ENCODE measurements around the gene NAALADL1. TPM values are rescaled to one million over a fixed set of nuclear protein-coding genes. Genes with fewer than 3 reads are reported as not detected.
"Not testable (repeated sequence)": the region's sequence is repeated elsewhere in the genome, so short reads cannot be mapped to it uniquely, and the experiment has no call there.

Gene NAALADL1
- total RNA-seq, 2 experiments from 2014 or later = 11.7 to 13.6 TPM

DNA sequence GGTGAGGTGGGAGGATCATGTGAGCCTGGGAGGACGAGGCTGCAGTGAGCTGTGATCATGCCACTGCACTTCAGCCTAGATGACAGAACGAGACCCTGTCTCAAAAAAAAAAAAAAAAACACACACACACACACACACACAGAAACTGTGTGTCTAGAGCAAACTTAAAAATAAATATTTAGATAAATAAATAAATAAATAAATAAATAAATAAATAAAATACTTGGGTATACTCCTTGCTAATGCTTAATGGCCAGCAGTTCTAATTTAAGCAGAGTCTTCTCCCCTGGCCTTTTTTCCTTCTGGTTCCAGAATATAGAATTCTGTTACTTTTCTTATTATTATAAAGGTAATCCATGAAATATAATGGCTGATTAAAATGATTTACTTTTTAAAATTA is 49.5 kb downstream of the NAALADL1 start:
- intact Hi-C loops (cut with DNase I, micrococcal nuclease) = no loop called here
- H3K4me3 Mint-ChIP-seq = no peak overlapping the region
- H3K27me3 Mint-ChIP-seq = no peaks in the 10 kb centered on the region
- ATAC-seq (no peak), DNase-seq (no peak)
- H3K4me1 Mint-ChIP-seq = peaks cover 8% of the 10 kb centered on the region
- CTCF ChIA-PET = interaction anchor here (0.6 kb wide), 1 partner anchor 168 kb away, joined by 3 read pairs; no protein-coding TSS in a partner anchor
- no peak overlapping the region for H3K27ac Mint-ChIP-seq
- no peaks in the 10 kb centered on the region for H3K9me3 Mint-ChIP-seq (ENCODE audit: low read depth)
- POLR2A ChIA-PET = interaction anchor here (0.6 kb wide), 1 partner anchor 892 kb away, joined by 5 read pairs; no protein-coding TSS in a partner anchor
- no peaks in the 10 kb centered on the region for H3K36me3 Mint-ChIP-seq (ENCODE audit: low read depth)

DNA sequence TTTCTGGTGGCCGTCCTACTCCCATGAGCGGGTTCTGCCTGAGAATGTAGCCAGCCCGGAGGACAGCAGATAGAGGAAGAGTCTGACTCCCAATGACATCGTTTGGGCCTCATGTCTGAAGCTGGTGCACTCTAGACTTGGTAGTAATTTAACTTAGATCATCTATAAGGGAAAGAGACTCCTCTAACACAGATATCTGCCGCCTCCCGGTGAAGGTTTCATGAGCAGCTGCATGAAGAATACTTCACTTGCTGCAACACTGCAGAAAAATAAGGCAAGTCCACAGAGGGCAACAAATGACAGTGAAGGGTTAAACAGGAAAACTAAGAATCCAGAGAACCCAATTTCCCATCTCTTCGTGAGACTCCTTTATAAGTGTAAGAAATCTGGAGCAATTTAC is 50.3 kb downstream of the NAALADL1 start:
- ChIA-PET CTCF (no interaction called here), POLR2A (no interaction called here)
- ATAC-seq = no peak
- Mint-ChIP-seq H3K9me3 (ENCODE audit: low read depth) (no peaks in the 10 kb centered on the region), H3K4me3 (no peak overlapping the region), H3K4me1 (peaks cover 3% of the 10 kb centered on the region), H3K27ac (no peak overlapping the region), H3K27me3 (no peaks in the 10 kb centered on the region), H3K36me3 (ENCODE audit: low read depth) (no peaks in the 10 kb centered on the region)
- intact Hi-C loops (cut with DNase I, micrococcal nuclease) = no loop called here
- DNase-seq = no peak

DNA sequence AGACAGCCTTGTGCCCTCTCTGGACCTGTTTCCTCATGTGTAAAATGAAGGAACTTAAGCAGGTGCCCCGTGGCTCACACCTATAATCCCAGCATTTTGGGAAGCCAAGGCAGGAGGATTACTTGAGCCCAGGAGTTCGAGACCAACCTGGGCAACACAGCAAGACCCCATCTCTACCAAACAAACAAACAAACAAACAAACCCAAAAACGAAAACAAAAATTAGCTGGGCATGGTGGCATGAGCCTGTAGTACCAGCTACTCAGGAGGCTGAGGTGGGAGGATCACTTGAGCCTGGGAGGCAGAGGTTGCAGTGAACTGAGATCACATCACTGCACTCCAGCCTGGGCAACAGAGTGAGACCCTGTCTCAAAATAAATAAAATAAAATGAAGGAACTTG is 54.4 kb downstream of the NAALADL1 start:
- H3K4me3 Mint-ChIP-seq; CTCF ChIA-PET; H3K36me3 Mint-ChIP-seq (ENCODE audit: low read depth); H3K4me1 Mint-ChIP-seq; DNase-seq; H3K27me3 Mint-ChIP-seq; POLR2A ChIA-PET; H3K27ac Mint-ChIP-seq; intact Hi-C loops (cut with DNase I, micrococcal nuclease); ATAC-seq; H3K9me3 Mint-ChIP-seq (ENCODE audit: low read depth): not testable (repeated sequence)

DNA sequence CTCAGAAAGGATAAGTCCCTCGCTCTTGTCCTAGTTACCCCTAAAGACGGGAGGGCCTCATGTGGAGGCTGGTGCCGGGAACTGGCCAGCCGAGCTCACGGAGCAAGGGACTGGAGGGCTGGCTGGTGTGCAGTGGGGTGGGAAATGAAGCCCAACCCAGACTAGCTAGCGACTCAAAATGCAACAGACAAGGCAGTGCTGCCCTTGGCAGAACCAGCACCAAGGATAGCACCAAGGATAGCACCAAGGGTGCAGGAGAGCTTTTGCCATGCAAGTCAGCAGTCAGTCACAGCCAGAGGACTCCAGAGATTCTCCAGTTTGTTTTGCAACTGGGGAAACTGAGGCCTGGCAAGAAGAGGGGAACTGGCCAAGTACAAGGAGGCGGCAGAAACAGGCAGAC is 55.1 kb downstream of the NAALADL1 start:
- Mint-ChIP-seq H3K36me3 (ENCODE audit: low read depth) (no peaks in the 10 kb centered on the region), H3K27ac (no peak overlapping the region), H3K27me3 (no peaks in the 10 kb centered on the region), H3K9me3 (ENCODE audit: low read depth) (no peaks in the 10 kb centered on the region), H3K4me1 (peaks cover 3% of the 10 kb centered on the region), H3K4me3 (no peak overlapping the region)
- intact Hi-C loops (cut with DNase I, micrococcal nuclease) = no loop called here
- CTCF ChIA-PET = interaction anchor here (0.6 to 1.3 kb wide), 2 partner anchors 9 to 327 kb away, joined by 3 read pairs; no protein-coding TSS in a partner anchor
- ATAC-seq (no peak), DNase-seq (no peak)
- POLR2A ChIA-PET = no interaction called here

DNA sequence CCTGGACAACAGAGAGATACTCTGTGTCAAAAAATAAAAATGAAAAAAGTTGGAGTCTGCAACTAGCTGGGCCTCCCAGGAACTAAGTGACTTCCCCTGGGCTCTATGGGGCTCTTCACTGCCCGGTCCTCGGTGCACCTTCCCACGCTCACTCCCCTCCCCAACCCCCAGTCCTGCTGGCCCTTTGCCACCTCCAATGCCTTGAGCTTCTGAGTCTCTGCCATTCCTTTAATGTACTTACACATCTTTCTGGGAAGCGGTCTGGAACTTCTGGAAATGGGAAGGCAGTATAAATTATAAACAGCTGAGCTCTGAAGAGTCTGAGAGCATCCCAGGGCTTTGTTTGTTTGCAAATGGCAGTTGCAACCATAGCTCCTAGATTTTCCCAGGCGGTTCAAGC is 55.6 kb downstream of the NAALADL1 start:
- Mint-ChIP-seq H3K27ac (no peak overlapping the region), H3K36me3 (ENCODE audit: low read depth) (no peaks in the 10 kb centered on the region), H3K9me3 (ENCODE audit: low read depth) (no peaks in the 10 kb centered on the region), H3K27me3 (no peaks in the 10 kb centered on the region), H3K4me1 (peaks cover 4% of the 10 kb centered on the region), H3K4me3 (no peak overlapping the region)
- POLR2A ChIA-PET = no interaction called here
- CTCF ChIA-PET = interaction anchor here (1.3 kb wide), 1 partner anchor 10 kb away, joined by 3 read pairs; no protein-coding TSS in a partner anchor
- ATAC-seq = no peak
- DNase-seq = no peak
- intact Hi-C loops (cut with DNase I, micrococcal nuclease) = no loop called here

DNA sequence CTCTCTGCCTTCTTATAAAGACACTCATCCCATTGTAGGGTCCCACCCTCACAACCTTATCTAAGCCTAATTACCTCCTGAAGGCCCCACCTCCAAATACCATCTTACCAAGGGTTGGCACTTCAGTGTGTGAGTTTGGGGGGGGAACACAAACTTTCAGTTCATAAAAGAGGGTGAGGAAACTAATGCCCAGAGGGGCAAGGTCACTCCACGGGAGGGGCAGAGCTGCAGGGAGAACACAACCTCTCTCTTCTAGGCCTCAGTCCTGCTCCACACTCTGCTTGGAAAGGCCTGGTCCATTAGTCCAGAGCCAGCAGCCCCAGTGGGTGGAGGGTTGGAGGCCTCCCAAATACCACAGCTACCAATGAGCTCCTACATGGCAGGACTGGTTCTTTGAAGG is 58.9 kb downstream of the NAALADL1 start:
- DNase-seq (no peak), ATAC-seq (no peak)
- no peaks in the 10 kb centered on the region for H3K9me3 Mint-ChIP-seq (ENCODE audit: low read depth)
- no peak overlapping the region for H3K27ac Mint-ChIP-seq
- ChIA-PET CTCF (interaction anchor here (0.8 to 1.0 kb wide), 2 partner anchors 13 to 150 kb away, joined by 3 read pairs; no protein-coding TSS in a partner anchor), POLR2A (interaction anchor here (0.6 to 0.7 kb wide), 2 partner anchors 38 to 52 kb away, joined by 3 read pairs; no protein-coding TSS in a partner anchor)
- peaks cover 5% of the 10 kb centered on the region for H3K27me3 Mint-ChIP-seq
- no peak overlapping the region for H3K4me3 Mint-ChIP-seq
- no peaks in the 10 kb centered on the region for H3K36me3 Mint-ChIP-seq (ENCODE audit: low read depth)
- peaks cover 8% of the 10 kb centered on the region for H3K4me1 Mint-ChIP-seq
- intact Hi-C loops (cut with DNase I, micrococcal nuclease) = no loop called here

DNA sequence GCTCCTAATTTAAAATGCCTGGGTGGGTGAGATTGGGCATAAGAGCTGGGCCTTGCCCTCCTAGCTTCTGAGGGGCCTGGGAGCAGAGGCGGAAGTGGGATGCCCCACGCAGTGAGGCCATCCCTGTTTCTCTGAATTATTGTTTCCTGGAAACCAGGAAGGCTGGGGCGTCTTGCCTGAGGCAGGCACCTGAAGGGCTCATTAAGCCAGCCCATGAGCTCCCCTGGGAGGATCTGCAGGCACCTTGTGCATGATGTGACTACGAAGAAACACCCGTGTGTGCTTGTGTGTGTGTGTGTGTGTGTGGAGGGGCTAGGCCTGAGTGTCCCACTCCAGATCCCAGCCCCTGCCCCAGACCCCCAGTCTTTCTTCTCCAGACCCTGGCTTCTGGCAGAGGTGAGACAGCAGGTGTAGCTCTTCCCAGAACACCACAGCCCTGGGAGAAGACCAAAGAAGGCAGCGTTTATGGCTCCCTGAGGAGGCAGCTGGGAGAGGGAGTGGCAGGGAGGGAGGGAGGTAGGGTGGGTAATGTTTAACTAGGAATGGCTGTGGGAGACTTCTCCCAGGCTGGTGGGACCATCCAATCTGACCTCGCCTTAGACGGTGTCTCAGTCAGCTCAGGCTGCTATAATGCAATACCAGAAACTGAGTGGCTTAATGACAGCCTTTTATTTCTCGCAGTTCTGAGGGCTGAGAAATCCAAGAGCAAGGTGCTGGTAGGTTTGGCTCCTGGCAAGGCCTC is 59.5 kb downstream of the NAALADL1 start:
- Mint-ChIP-seq H3K4me1 (peaks cover 8% of the 10 kb centered on the region), H3K36me3 (ENCODE audit: low read depth) (no peaks in the 10 kb centered on the region), H3K27ac (peak overlapping the region; percentile 49), H3K27me3 (peaks cover 5% of the 10 kb centered on the region), H3K9me3 (ENCODE audit: low read depth) (no peaks in the 10 kb centered on the region), H3K4me3 (no peak overlapping the region)
- CTCF ChIA-PET = interaction anchor here (0.6 to 1.5 kb wide), 3 partner anchors 8 to 195 kb away, joined by 3 to 4 read pairs (median 3); no protein-coding TSS in a partner anchor
- POLR2A ChIA-PET = interaction anchor here (0.6 to 0.7 kb wide), 2 partner anchors 38 to 52 kb away, joined by 3 read pairs; no protein-coding TSS in a partner anchor
- DNase-seq (no peak), ATAC-seq (no peak)
- intact Hi-C loops (cut with DNase I, micrococcal nuclease) = no loop called here

DNA sequence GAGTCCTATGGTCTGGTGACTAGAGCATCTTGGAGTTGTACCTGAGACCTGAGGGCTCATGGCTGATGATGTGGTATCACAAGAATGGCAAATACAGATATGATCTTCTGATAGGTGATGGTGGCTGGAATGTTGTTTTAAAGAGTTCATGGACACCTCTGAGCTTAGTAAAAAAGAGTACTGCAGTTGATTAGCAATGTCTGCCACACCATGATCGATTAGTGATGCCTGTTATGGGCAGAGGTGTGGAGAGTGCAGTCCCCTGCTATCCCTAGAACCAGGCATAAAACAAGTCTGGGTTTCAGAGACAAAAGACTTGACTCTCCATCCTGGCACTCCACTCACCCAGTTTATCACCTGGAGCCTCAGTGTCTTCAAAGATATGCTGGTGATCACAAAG is 60.2 kb downstream of the NAALADL1 start:
- peaks cover 8% of the 10 kb centered on the region for H3K4me1 Mint-ChIP-seq
- intact Hi-C loops (cut with DNase I, micrococcal nuclease) = no loop called here
- DNase-seq (peak; percentile 33), ATAC-seq (peak; percentile 51)
- ChIA-PET CTCF (interaction anchor here (0.6 to 1.5 kb wide), 3 partner anchors 8 to 35 kb away, joined by 3 to 4 read pairs (median 4); no protein-coding TSS in a partner anchor), POLR2A (no interaction called here)
- H3K9me3 Mint-ChIP-seq (ENCODE audit: low read depth) = no peaks in the 10 kb centered on the region
- peak overlapping the region; percentile 49 for H3K27ac Mint-ChIP-seq
- H3K27me3 Mint-ChIP-seq = peaks cover 5% of the 10 kb centered on the region
- no peaks in the 10 kb centered on the region for H3K36me3 Mint-ChIP-seq (ENCODE audit: low read depth)
- no peak overlapping the region for H3K4me3 Mint-ChIP-seq

DNA sequence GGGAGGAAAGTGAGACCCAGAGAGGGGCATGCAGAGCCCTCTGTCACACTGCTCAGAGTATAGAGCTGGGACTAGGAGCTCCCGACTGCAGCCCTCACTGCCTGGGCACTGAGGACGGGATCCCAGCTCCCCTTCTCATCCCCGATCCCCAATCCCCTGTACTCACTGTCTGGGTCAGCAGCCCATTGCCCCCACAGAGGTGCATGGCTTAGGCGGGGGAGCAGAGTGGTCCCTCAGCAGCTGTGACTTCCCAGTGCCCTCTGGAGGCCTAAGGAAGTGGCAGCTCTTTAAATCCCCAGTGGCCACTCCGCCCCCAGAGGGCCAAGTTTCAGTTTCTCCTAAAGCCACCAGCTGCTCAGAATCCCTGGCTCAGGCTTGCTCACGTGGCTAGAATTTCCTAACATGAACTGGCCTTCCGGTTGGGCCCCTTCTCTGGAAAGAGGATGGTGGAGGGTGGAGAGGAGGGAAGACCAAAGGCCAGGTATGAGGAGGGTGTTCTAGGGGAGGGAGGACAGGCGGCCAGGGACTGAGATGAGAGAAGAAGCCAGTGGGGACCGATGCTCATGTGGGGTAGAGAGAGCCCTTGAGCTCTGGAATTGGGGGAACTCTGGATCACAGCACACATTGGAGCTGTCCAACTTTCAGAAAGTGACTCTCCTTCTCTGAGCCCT is 61.5 kb downstream of the NAALADL1 start, which contains the start of gene BATF2:
TSS of gene BATF2 (minus strand) at position 262 of the 671 bp plus-strand sequence. CDS start at position 205, 57 bp downstream.
- Mint-ChIP-seq H3K4me1 (peaks cover 8% of the 10 kb centered on the region), H3K4me3 (no peak within 1 kb of the TSS), H3K36me3 (ENCODE audit: low read depth) (no peaks in the 10 kb centered on the region), H3K27ac (no peak within 1 kb of the TSS), H3K9me3 (ENCODE audit: low read depth) (no peaks in the 10 kb centered on the region), H3K27me3 (peaks cover 5% of the 10 kb centered on the region)
- ChIA-PET POLR2A (interaction anchor here (0.6 kb wide), 1 partner anchor 899 kb away, joined by 4 read pairs; no protein-coding TSS in a partner anchor), CTCF (interaction anchor here (0.6 to 1.3 kb wide), 4 partner anchors 17 to 175 kb away, joined by 3 to 4 read pairs (median 4); partner anchors contain the start of gene ARL2)
- no peak for DNase-seq
- intact Hi-C loops (cut with DNase I, micrococcal nuclease) = no loop called here
- ATAC-seq = no peak

DNA sequence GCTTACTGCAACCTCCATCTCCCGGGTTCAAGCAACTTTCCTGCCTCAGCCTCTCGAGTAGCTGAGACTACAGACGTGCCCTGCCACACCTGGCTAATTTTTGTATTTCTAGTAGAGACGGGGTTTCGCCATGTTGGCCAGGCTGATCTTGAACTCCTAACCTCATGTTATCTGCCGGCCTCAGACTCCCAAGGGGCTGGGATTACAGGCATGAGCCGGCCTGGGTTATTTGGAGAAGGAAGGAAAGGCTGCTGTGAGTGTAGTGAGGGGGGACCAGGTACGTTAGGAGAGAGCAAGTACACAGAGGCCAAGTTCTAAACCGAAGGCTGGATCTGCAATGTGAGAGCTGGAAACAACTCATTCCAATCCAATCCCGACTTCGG is 62.0 kb downstream of the NAALADL1 start:
- no peak overlapping the region for H3K27ac Mint-ChIP-seq
- H3K9me3 Mint-ChIP-seq (ENCODE audit: low read depth) = no peaks in the 10 kb centered on the region
- DNase-seq (no peak), ATAC-seq (no peak)
- ChIA-PET CTCF (interaction anchor here (0.6 to 1.3 kb wide), 4 partner anchors 17 to 722 kb away, joined by 3 to 4 read pairs (median 4); partner anchors contain the start of gene ARL2), POLR2A (interaction anchor here (0.6 kb wide), 1 partner anchor 900 kb away, joined by 4 read pairs; no protein-coding TSS in a partner anchor)
- H3K4me3 Mint-ChIP-seq = no peak overlapping the region
- intact Hi-C loops (cut with DNase I, micrococcal nuclease) = no loop called here
- H3K27me3 Mint-ChIP-seq = peaks cover 5% of the 10 kb centered on the region
- peaks cover 8% of the 10 kb centered on the region for H3K4me1 Mint-ChIP-seq
- H3K36me3 Mint-ChIP-seq (ENCODE audit: low read depth) = no peaks in the 10 kb centered on the region
